ENCODE results near the gene TGFBR3. TPM values are rescaled to one million over a fixed set of nuclear protein-coding genes. Genes with fewer than 3 reads are reported as not detected.
A peak's percentile ranks its signal among the peaks of the same experiment; 100 is the strongest.

TGFBR3 gene
- total RNA-seq, 1 donor from 2014 or later = 25.8 TPM

- no peak for DNase-seq (ENCODE audit: low read depth in 2 of 2)
These were observed 148.3 kb downstream of the TGFBR3 start for GRCh38 chr1:91737650-91738049.

GRCh38 chr1:91736715-91737615 is 149.0 kb downstream of the TGFBR3 start:
- DNase-seq (ENCODE audit: low read depth in 2 of 2) = peak in 1 of 2 donors; percentile 71

GRCh38 chr1:91736146-91736714 is 149.7 kb downstream of the TGFBR3 start:
- DNase-seq (ENCODE audit: low read depth in 2 of 2) = no peak

GRCh38 chr1:91735266-91735845 is 150.6 kb downstream of the TGFBR3 start:
- no peak for DNase-seq (ENCODE audit: low read depth in 2 of 2)

- no peak for DNase-seq (ENCODE audit: low read depth in 2 of 2)
These were observed 151.2 kb downstream of the TGFBR3 start for GRCh38 chr1:91734761-91735160.

GRCh38 chr1:91733108-91733710 is 152.7 kb downstream of the TGFBR3 start:
- DNase-seq (ENCODE audit: low read depth in 2 of 2) = no peak

GRCh38 chr1:91732291-91733107 is 153.5 kb downstream of the TGFBR3 start:
- DNase-seq (ENCODE audit: low read depth in 2 of 2) = peak in 1 of 2 donors; percentile 45

GRCh38 chr1:91731815-91732214 is 154.1 kb downstream of the TGFBR3 start:
- DNase-seq (ENCODE audit: low read depth in 2 of 2) = peak; percentile 71 to 72

- peak; percentile 8 to 27 for DNase-seq (ENCODE audit: low read depth in 2 of 2)
These were observed 154.9 kb downstream of the TGFBR3 start for GRCh38 chr1:91730801-91731732.

- DNase-seq (ENCODE audit: low read depth in 2 of 2) = no peak
These were observed 156.2 kb downstream of the TGFBR3 start for GRCh38 chr1:91729621-91730358.

- DNase-seq (ENCODE audit: low read depth in 2 of 2) = no peak
These were observed 158.2 kb downstream of the TGFBR3 start for GRCh38 chr1:91727763-91728162.

GRCh38 chr1:91725989-91726721 is 159.8 kb downstream of the TGFBR3 start:
- peak; percentile 84 to 87 for DNase-seq (ENCODE audit: low read depth in 2 of 2)

GRCh38 chr1:91725618-91725988 is 160.3 kb downstream of the TGFBR3 start:
- no peak for DNase-seq (ENCODE audit: low read depth in 2 of 2)

GRCh38 chr1:91724644-91725043 is 161.3 kb downstream of the TGFBR3 start:
- no peak for DNase-seq (ENCODE audit: low read depth in 2 of 2)

- DNase-seq (ENCODE audit: low read depth in 2 of 2) = no peak
These were observed 161.7 kb downstream of the TGFBR3 start for GRCh38 chr1:91724231-91724630.

GRCh38 chr1:91720044-91720443 is 165.9 kb downstream of the TGFBR3 start:
- DNase-seq (ENCODE audit: low read depth in 2 of 2) = no peak

GRCh38 chr1:91718877-91719276 is 167.1 kb downstream of the TGFBR3 start:
- DNase-seq (ENCODE audit: low read depth in 2 of 2) = no peak

- DNase-seq (ENCODE audit: low read depth in 2 of 2) = no peak
These were observed 167.6 kb downstream of the TGFBR3 start for GRCh38 chr1:91718368-91718767.

- DNase-seq (ENCODE audit: low read depth in 2 of 2) = no peak
These were observed 168.1 kb downstream of the TGFBR3 start for GRCh38 chr1:91717839-91718238.

All from lung microvascular endothelial cell (primary cell).